T-helper 1 cell treated with Interleukin-12 subunit alpha and Interleukin-12 subunit beta and Interleukin-4 antibody, amounts not matched to agents 30 ng/mL and 1 ng/mL, for 36 hours (primary cell): ENCODE data around the gene KCNS1. TPM values are rescaled to one million over a fixed set of nuclear protein-coding genes. Genes with fewer than 3 reads are reported as not detected.

ENCODE experiments used
- intact Hi-C: fragments of 100-400 bp; cut with micrococcal nuclease; formaldehyde crosslinking; loops from one replicate; pipeline ENCODE4 v1.15.1; 2024
- total RNA-seq: library from RNA; stranded (reverse); gene quantifications from 2 replicates; pipeline ENCODE4 v1.2.3, GENCODE V29; 2022

The KCNS1 gene
- 0.12 and 0.32 TPM in 2 replicates for total RNA-seq

DNA sequence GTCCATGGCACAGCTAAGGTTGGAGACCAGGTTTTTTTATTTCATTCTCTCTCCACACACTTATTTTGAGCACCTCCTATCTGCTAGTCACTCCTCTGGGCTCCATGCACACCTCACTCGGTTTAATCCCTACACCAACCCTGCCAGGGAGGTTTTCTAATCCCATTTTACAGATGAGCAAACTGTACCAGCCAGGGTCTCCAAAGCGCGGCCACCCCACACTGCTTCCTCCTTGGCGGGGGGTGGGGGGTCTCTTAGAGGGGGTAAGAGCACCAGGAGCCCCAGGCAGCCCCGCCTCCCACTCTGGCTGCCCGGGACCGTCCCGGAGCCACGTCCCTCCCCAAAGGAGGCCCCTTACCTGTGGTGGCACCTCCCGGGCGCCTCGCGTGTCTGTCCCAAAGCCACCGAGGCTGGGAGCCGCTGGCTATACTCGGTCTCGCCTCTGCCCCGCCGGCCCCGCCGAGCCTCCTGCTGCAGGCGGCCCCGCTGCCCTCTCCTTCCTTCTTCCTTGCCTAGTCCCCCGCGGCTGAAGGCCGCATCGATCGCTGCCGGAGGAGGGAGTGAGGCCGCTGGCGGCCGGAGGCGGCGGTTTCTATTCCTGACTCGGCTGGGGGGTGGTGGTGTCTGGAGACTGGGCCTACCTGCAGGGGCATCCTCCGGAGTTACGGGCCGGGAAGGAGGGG, at the start of gene KCNS1:
Gene KCNS1, minus strand, starts transcription at position 565 of the 683 bp plus-strand sequence. CDS start 1,891 bp downstream, outside the sequence.
- intact Hi-C loops = no loop called here

DNA sequence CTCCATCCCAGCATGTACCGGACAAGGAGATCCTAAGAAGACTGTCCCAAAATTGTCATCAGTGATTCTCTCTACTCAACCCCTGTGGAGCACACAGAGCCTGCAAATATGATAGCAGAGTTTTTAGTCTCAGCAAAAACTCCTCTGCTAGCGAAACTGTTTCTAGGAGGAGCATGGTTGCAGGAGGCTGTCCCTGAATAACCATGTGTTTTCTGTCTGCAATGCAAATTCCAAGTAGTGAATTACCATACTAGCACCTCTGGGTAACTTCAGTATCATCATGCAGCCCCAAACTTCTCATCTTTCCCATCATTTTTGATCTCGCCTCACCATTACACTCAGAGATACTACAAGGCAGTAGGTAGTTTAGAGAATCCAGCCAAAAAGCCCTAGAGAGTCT, 48.1 kb upstream of the KCNS1 start:
- intact Hi-C loops = no loop called here

DNA sequence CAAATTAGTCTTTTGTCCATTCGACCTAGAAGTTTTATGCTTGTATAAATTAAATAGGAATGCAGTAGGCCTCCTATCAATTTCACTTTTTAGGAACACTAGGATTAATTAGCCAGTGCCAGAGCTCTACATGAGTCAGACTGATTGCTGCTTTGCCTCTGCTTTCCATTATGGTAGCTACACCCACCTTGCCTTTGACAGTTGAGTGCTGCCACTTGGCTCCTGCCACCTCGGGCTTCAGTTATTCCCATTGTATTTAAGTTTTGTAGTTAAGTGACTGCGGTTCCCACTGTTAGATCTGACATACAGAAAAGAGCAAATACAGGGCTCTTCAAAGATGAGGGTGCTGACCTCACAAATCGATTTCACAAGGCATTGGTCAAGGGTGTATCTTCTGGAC, 39.9 kb upstream of the KCNS1 start:
- intact Hi-C loops = no loop called here

- intact Hi-C loops = loop anchor here (2.0 kb wide), 1 partner anchor 631 kb away; no protein-coding TSS in a partner anchor
These were observed 38.9 kb upstream of the KCNS1 start for GRCh38 chr20:45139733-45140375.

DNA sequence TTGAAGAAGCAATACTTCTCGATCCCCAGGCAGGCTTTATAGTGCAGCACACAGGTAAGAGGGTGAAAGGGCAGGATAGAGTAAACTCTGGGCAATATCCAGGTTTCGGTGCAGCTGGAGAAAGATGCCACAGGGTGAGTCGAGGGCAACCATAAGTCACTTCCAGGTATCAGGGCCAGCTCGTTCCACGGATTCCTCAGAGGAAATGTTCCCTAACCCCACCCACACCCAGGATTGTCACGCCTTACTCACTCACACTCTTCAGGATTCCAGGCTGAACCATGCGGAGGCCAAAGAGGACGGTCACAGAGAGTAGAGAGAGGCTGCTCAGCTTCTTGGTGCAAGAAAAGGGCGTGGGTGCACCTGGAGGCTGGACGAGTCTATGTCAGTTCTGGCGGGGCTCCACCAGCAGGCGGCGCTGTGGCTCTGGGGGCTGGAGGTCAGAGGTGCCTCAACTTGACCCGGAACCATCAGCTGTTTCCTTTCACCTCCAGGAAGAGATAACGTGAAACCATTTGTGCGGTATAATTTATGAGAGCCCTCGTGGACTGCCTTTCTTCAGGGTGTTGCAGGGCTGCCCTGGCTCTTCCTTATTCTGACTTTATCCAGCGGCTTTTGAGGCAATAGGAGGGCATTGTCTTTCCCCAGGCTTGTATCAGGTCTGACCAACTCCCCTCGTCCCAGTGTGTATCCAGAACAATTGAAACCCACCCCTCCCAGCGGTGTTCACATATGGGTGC, 37.8 kb upstream of the KCNS1 start:
- intact Hi-C loops = loop anchor here (1.0 to 2.0 kb wide), 2 partner anchors 152 to 632 kb away; no protein-coding TSS in a partner anchor

GRCh38 chr20:45136911-45137310, 36.0 kb upstream of the KCNS1 start:
- intact Hi-C loops = no loop called here

GRCh38 chr20:45128099-45128498, 27.2 kb upstream of the KCNS1 start:
- intact Hi-C loops = no loop called here

DNA sequence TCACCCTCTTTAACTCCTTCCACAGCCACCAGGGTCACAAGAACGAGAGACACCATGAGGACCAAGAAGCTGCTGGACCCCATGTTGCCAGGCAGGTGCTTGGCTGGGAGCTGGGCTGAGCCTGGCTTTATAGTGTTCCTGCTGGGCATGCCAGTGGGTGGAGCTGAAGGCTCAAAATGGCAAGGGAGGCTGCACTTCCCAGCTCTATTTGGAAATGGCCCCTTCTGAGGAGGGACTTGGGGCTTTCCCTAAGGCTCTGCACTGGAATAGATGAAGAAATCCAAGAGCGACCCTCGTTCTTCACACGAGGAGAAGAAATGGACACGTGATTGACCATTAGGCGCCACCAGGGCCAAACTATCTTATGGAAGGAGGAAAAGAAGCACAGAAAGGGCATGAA, 23.4 kb upstream of the KCNS1 start, which contains the start of gene WFDC12:
Gene WFDC12, minus strand, starts transcription at position 101 of the 400 bp plus-strand sequence. Its CDS starts 18 bp downstream, at position 83.
- intact Hi-C loops = no loop called here

DNA sequence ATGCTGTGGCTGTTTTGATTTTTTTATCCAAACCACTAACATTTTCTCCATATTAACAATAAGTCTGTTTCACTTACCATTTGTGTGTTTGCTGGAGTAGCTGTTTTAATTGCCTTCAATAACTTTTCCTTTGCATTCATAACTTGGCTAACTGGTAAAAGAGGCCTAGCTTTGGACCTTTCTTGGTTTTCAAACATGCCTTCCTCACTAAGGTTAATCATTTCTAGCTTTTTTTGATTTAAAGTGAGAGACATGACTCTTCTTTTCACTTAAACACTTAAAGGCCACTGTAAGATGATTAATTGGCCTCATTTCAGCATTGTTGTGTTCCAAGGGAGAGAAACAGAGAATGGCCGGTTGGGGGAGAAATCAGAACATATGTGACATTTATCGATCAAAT, 20.5 kb upstream of the KCNS1 start:
- intact Hi-C loops = no loop called here

DNA sequence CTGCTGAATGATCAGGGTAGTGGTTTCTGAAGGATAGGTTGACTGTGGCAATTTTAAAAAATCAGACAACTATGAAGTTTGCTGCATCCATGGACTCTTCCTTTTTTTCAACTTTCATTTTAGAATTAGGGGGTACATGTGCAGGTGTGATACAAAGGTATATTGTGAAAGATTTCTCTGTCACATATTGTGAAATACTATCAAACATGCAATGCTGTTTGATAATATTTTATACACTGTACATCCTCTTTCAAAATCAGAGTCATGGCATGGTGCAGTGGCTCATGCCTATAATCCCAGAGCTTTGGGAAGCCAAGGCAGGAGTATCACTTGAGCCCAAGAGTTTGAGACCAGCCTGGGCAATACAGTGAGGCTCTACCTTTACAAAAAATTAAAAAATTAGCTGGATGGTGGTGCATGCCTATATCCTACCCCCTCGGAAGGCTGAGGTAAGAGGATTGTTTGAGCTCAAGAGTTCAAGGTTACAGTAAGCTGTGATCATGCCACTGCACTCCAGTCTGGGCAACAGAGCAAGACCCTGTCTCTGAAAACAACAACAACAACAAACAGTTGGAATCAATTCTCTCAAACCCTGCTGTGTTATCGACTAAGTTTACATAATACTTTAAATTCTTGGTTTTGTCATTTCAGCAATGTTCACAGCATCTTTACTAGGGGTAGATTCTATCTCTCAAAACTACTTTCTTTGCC, 18.8 kb upstream of the KCNS1 start:
- intact Hi-C loops = no loop called here

- intact Hi-C loops = no loop called here
These were observed 17.1 kb upstream of the KCNS1 start for GRCh38 chr20:45118028-45118427.

- intact Hi-C loops = no loop called here
These were observed 16.7 kb upstream of the KCNS1 start for GRCh38 chr20:45117581-45117980.

- intact Hi-C loops = no loop called here
These were observed 14.9 kb upstream of the KCNS1 start for GRCh38 chr20:45115829-45116228.

DNA sequence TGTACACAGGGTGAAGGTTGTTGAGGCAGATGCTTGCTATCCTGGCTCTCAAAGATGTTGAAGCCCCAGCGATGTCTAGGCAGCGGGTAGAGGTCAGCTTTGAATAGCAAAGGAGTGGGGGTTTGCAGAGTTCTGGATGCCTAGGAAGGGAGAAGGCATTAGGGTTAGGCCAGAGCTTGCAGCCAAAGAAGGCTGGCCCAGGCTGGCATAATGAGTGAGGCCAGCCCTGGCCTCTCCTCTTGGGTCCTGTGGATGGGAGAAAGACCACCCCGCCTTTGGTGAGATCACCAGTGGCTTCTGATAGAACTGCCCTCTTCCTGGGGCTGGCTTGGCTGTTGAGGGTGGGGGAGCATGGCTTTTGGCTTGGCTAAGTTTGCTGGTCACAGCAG, 14.5 kb upstream of the KCNS1 start:
- intact Hi-C loops = no loop called here

DNA sequence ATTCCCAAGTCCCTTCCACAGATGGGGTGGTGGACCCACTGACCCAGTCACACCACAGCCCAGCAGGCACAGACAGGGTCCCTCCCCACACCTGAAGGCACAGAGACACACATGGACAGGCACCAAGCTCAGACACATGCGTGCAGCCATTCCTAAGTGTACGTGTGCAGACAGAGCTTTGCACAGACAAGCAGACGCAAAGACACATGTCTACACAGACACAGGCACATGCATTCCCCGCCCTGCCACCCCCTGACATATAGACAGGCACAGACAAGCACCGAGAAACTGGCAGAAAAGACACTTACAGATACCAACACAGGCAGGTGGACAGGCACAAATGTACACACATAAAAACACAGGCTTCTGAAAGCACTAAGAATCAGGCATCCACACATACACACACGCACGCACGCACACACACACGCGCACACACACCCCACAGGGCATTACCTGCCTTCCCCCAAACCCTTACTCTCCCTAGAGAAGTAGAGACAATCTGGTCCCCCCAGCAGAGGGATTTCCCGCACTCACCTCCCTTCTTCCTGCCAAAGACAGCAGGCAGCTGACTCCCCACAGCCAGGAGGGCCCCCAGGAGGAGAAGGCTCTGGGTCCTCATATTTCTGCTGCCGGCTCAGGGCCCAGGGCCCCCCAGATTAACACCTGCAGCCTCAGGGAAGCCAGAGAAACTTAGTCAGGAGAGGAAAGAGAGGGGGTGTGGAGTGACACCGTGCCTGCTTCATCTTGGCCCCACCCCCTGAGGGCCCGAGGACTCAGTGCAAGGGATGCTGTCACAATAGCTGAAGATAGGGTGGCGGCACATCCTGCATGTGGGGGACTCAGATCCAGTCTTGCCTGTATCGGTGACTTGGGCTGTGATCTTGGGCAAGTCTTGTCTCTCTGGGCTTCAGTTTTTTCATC, 13.8 kb upstream of the KCNS1 start, which contains the start of gene WFDC5:
Gene WFDC5, minus strand, starts transcription at position 710 of the 921 bp plus-strand sequence. Its CDS starts 91 bp downstream, at position 619.
- intact Hi-C loops = no loop called here

DNA sequence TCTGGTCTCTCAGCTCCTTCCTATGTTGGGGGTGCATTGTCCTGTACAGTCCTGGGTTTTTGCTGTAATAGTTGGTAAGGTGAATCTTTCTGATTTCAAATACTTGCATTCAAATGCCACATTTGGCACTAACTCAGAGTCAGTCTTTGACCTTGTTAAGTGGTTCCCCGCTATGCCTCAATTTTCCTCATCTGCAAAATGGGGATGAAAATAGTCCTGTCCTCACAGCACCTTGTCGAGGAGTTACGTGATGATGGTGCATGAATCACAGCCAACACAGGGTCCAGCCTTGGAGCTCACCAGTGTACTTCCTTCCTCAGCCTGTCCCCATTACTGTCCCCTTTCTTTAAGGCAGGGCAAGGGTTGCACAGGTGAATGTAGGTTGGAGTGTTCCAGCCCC, 12.9 kb upstream of the KCNS1 start:
- intact Hi-C loops = no loop called here

GRCh38 chr20:45112754-45113153, 11.8 kb upstream of the KCNS1 start:
- intact Hi-C loops = no loop called here

DNA sequence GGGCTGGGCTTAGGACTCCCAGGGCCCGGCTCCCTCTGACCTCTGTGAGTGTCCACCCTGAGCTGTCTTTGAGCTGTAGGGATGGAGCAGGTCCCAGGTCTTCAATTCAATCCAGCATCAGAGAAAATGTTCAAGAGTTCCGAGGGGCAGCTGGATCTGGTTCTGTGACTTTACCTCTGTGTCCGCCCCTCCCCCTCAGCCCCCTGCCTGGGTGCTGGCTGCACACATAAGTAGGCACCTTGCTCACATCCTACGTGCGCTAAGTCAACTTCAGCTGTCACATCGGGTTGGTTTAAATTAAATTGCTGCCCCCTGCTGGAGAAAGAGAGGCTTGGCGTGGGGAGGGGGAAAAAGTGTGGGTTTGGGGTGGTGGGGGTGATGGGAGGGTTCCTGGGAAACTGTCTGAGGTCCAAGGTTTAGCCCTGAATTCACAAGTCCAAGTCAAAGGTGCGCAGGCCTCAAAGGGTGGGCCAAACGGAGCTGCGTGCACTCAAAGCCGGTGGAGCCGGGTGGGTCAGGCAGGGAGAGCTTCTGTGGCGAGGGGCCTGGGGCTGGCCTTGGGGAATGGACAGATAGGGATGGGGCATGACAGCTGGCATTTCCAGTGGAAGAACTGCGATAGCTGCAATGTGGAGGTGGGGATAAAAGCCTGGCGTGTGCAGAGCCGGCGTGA, 11.0 kb upstream of the KCNS1 start:
- intact Hi-C loops = no loop called here

- intact Hi-C loops = no loop called here
These were observed 10.4 kb upstream of the KCNS1 start for GRCh38 chr20:45111285-45111684.

GRCh38 chr20:45110301-45110700, 9.4 kb upstream of the KCNS1 start:
- intact Hi-C loops = no loop called here
